Measurements from ENCODE around the gene EPB41L1. TPM values are rescaled to one million over a fixed set of nuclear protein-coding genes. Genes with fewer than 3 reads are reported as not detected.

EPB41L1 gene
- total RNA-seq, 1 experiment from 2014 or later = 8.6 TPM

DNA sequence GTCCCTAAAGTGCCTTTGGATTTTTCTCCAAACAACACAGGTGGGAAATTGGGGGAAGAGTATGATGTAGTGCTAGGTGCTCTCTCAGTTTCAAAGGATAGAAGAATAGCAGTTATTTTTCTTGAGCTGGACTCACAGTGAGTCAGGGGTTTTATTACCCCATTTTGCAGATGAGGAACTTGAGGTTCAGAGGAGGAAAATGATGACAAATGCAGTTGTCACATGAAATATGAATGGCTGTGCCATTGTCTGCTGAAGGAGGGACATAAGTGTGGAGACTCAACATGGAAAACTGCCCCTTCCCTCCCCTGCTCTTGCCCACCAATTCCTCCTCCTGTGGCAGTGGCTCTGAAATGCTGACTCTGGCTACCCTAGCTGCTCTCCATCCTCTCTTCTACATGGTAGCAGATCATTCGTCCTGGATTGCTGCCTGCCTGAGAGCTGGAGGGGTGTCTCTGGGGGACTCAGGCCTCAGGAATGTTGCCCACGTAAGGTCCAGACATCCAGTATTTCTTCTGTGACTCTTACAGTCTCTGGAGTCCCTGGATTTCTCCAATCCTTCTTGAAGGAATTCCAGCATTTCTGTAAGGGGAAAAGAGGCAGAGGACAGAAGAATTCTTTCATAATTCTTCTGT lies 37.6 kb upstream of the EPB41L1 start:
- ATAC-seq = no peak
- no peaks in the 10 kb centered on the region for H3K36me3 ChIP-seq (ENCODE audit: control insufficient read depth, insufficient read depth, low read length)
- ChIA-PET POLR2A (interaction anchor here (0.6 kb wide), 1 partner anchor 124 kb away, joined by 11 read pairs; no protein-coding TSS in a partner anchor), CTCF (no interaction called here)
- DNase-seq (ENCODE audit: low read depth, low spot score) = no peak
- TF ChIP-seq, protein P1, sequence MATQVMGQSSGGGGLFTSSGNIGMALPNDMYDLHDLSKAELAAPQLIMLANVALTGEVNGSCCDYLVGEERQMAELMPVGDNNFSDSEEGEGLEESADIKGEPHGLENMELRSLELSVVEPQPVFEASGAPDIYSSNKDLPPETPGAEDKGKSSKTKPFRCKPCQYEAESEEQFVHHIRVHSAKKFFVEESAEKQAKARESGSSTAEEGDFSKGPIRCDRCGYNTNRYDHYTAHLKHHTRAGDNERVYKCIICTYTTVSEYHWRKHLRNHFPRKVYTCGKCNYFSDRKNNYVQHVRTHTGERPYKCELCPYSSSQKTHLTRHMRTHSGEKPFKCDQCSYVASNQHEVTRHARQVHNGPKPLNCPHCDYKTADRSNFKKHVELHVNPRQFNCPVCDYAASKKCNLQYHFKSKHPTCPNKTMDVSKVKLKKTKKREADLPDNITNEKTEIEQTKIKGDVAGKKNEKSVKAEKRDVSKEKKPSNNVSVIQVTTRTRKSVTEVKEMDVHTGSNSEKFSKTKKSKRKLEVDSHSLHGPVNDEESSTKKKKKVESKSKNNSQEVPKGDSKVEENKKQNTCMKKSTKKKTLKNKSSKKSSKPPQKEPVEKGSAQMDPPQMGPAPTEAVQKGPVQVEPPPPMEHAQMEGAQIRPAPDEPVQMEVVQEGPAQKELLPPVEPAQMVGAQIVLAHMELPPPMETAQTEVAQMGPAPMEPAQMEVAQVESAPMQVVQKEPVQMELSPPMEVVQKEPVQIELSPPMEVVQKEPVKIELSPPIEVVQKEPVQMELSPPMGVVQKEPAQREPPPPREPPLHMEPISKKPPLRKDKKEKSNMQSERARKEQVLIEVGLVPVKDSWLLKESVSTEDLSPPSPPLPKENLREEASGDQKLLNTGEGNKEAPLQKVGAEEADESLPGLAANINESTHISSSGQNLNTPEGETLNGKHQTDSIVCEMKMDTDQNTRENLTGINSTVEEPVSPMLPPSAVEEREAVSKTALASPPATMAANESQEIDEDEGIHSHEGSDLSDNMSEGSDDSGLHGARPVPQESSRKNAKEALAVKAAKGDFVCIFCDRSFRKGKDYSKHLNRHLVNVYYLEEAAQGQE (IDR thresholded peaks at IDR 0.05; ENCODE audit: insufficient read depth in 1 of 2, low read depth in 2 of 2, low read length in 1 of 2) = no peak
- TF ChIP-seq SIN3A (IDR thresholded peaks at IDR 0.05; ENCODE audit: borderline replicate concordance, insufficient read depth, low read depth, low read length) (no peak), POLR2AphosphoS5 (IDR thresholded peaks at IDR 0.05; ENCODE audit: low read depth, low read length) (no peak), TCF7L2 (IDR thresholded peaks at IDR 0.05; ENCODE audit: low read depth, low read length) (no peak)
- TF ChIP-seq, protein P2, sequence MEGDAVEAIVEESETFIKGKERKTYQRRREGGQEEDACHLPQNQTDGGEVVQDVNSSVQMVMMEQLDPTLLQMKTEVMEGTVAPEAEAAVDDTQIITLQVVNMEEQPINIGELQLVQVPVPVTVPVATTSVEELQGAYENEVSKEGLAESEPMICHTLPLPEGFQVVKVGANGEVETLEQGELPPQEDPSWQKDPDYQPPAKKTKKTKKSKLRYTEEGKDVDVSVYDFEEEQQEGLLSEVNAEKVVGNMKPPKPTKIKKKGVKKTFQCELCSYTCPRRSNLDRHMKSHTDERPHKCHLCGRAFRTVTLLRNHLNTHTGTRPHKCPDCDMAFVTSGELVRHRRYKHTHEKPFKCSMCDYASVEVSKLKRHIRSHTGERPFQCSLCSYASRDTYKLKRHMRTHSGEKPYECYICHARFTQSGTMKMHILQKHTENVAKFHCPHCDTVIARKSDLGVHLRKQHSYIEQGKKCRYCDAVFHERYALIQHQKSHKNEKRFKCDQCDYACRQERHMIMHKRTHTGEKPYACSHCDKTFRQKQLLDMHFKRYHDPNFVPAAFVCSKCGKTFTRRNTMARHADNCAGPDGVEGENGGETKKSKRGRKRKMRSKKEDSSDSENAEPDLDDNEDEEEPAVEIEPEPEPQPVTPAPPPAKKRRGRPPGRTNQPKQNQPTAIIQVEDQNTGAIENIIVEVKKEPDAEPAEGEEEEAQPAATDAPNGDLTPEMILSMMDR (IDR thresholded peaks at IDR 0.05) = no peak
- H3K4me1 ChIP-seq (ENCODE audit: control insufficient read depth, insufficient read depth, low read length) = no peaks in the 10 kb centered on the region
- intact Hi-C loops (cut with micrococcal nuclease; ENCODE audit: unreplicated experiment) (no loop called here), in situ Hi-C loops (cut with HindIII; ENCODE audit: low pct_unique_long_range_greater_than_20kb, low sequenced_read_pairs) (no loop called here)
- BruUV-seq (replicated peaks) = no TSS peak
- peaks cover 2% of the 10 kb centered on the region; the same call in 1 of the 2 replicates for H3K27me3 ChIP-seq (ENCODE audit: control insufficient read depth, insufficient read depth, low read length)
- no peak overlapping the region for H3K4me3 ChIP-seq (ENCODE audit: low read depth in 2 of 2, low read length in 2 of 2)
- H3K27ac ChIP-seq (ENCODE audit: low read length) = no peak overlapping the region
- no peaks in the 10 kb centered on the region for H3K9me3 ChIP-seq (ENCODE audit: control insufficient read depth, insufficient read depth, low read depth, low read length)

DNA sequence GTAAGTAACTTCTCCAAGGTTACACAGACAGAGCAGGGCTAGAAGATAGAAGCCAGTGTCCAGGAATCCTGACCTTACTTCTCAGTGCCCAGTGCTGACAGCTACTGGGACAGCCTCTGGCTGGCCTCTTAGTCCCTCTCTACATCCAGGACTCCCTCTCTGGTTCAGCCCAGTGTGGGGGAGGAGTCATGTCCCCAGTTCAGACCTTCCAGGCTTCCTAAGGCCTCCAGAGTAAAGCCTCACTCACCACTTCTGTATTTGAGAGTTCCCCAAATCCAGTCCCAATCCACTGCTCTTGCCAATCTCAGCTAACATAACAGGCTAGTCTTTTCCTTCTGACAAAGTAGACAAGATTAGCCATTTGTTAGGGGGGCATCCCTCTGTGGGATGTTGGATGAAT lies 36.9 kb upstream of the EPB41L1 start:
- DNase-seq (ENCODE audit: low read depth, low spot score) (no peak), ATAC-seq (no peak)
- BruUV-seq (replicated peaks) = no TSS peak
- peaks cover 2% of the 10 kb centered on the region; the same call in 1 of the 2 replicates for H3K27me3 ChIP-seq (ENCODE audit: control insufficient read depth, insufficient read depth, low read length)
- TF ChIP-seq POLR2AphosphoS5 (IDR thresholded peaks at IDR 0.05; ENCODE audit: low read depth, low read length) = no peak
- no peak for TF ChIP-seq TCF7L2 (IDR thresholded peaks at IDR 0.05; ENCODE audit: low read depth, low read length)
- TF ChIP-seq, protein P2 (IDR thresholded peaks at IDR 0.05) = no peak
- no peak for TF ChIP-seq SIN3A (IDR thresholded peaks at IDR 0.05; ENCODE audit: borderline replicate concordance, insufficient read depth, low read depth, low read length)
- TF ChIP-seq, protein P1 (IDR thresholded peaks at IDR 0.05; ENCODE audit: insufficient read depth in 1 of 2, low read depth in 2 of 2, low read length in 1 of 2) = no peak
- in situ Hi-C loops (cut with HindIII; ENCODE audit: low pct_unique_long_range_greater_than_20kb, low sequenced_read_pairs) (no loop called here), intact Hi-C loops (cut with micrococcal nuclease; ENCODE audit: unreplicated experiment) (no loop called here)
- no peaks in the 10 kb centered on the region for H3K4me1 ChIP-seq (ENCODE audit: control insufficient read depth, insufficient read depth, low read length)
- no peaks in the 10 kb centered on the region for H3K9me3 ChIP-seq (ENCODE audit: control insufficient read depth, insufficient read depth, low read depth, low read length)
- CTCF ChIA-PET = interaction anchor here (0.6 kb wide), 1 partner anchor 125 kb away, joined by 10 read pairs; no protein-coding TSS in a partner anchor
- H3K4me3 ChIP-seq (ENCODE audit: low read depth in 2 of 2, low read length in 2 of 2) = no peak overlapping the region
- H3K36me3 ChIP-seq (ENCODE audit: control insufficient read depth, insufficient read depth, low read length) = no peaks in the 10 kb centered on the region
- POLR2A ChIA-PET = interaction anchor here (0.6 to 0.7 kb wide), 2 partner anchors 25 to 107 kb away, joined by 3 to 4 read pairs; no protein-coding TSS in a partner anchor
- no peak overlapping the region for H3K27ac ChIP-seq (ENCODE audit: low read length)

Data from Panc1 (cell line).